ENCODE results near the gene PMEPA1.

The PMEPA1 gene

GRCh38 chr20:57653910-57654309, 55.9 kb downstream of the PMEPA1 start:
- no peaks in the 10 kb centered on the region for H3K36me3 Mint-ChIP-seq (ENCODE audit: low read depth)
- H3K4me1 Mint-ChIP-seq (ENCODE audit: low read depth): peaks cover 18% of the 10 kb centered on the region
- H3K27me3 Mint-ChIP-seq: no peaks in the 10 kb centered on the region
- H3K27ac Mint-ChIP-seq: no peak overlapping the region
- H3K4me3 Mint-ChIP-seq: no peak overlapping the region
- no peaks in the 10 kb centered on the region for H3K9me3 Mint-ChIP-seq

- H3K4me3 Mint-ChIP-seq: no peak overlapping the region
- peaks cover 15% of the 10 kb centered on the region for H3K4me1 Mint-ChIP-seq (ENCODE audit: low read depth)
- no peaks in the 10 kb centered on the region for H3K9me3 Mint-ChIP-seq
- H3K27ac Mint-ChIP-seq: no peak overlapping the region
- H3K27me3 Mint-ChIP-seq: no peaks in the 10 kb centered on the region
- no peaks in the 10 kb centered on the region for H3K36me3 Mint-ChIP-seq (ENCODE audit: low read depth)
Observed at GRCh38 chr20:57653546-57653900, 56.3 kb downstream of the PMEPA1 start.

- Mint-ChIP-seq H3K27me3 (no peaks in the 10 kb centered on the region), H3K27ac (no peak overlapping the region), H3K4me3 (no peak overlapping the region), H3K9me3 (no peaks in the 10 kb centered on the region), H3K36me3 (ENCODE audit: low read depth) (no peaks in the 10 kb centered on the region), H3K4me1 (ENCODE audit: low read depth) (peaks cover 8% of the 10 kb centered on the region)
Observed at GRCh38 chr20:57652606-57653545, 56.9 kb downstream of the PMEPA1 start.

DNA sequence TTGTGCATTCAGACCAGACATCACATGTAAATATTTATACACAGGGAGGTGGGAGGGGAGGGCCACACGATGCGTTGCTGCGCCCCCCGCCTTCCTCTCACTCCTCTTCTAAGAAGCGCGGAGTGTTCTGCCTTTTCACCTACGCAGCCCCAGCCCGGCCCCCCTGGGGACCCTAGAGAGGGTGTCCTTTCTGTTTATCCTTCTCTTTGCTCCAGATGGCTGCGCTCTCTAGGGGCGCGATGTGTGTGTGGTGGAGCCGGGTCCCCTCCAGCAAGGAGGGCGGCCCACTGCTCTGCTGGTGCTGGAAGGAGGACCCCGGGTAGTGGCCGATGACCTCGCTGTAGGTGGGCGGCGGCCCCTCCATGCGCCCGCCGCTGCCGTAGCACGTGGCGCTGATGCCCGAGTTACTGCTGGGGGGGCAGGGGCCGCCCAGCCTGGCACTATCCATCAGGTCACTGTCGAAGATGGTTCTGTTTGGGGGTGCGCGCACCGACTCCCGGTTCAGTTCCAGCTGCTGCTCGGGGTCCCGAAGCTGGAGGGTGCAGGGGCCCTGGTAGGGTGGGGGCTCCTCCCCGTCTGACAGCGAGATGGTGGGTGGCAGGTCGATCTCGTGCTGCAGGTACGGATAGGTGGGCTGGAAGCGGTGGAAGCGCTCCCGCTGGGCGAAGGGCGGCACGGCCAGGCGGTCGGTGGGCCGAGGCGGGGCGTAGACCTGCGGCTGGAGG, 57.8 kb downstream of the PMEPA1 start:
- no peak overlapping the region for H3K4me3 Mint-ChIP-seq
- peaks cover under 1% of the 10 kb centered on the region for H3K4me1 Mint-ChIP-seq (ENCODE audit: low read depth)
- no peaks in the 10 kb centered on the region for H3K9me3 Mint-ChIP-seq
- no peak overlapping the region for H3K27ac Mint-ChIP-seq
- no peaks in the 10 kb centered on the region for H3K36me3 Mint-ChIP-seq (ENCODE audit: low read depth)
- no peaks in the 10 kb centered on the region for H3K27me3 Mint-ChIP-seq

GRCh38 chr20:57650756-57651483, 58.9 kb downstream of the PMEPA1 start:
- Mint-ChIP-seq H3K27me3 (no peaks in the 10 kb centered on the region), H3K27ac (no peak overlapping the region), H3K9me3 (no peaks in the 10 kb centered on the region), H3K4me3 (no peak overlapping the region), H3K36me3 (ENCODE audit: low read depth) (no peaks in the 10 kb centered on the region), H3K4me1 (ENCODE audit: low read depth) (no peaks in the 10 kb centered on the region)

- Mint-ChIP-seq H3K27me3 (no peaks in the 10 kb centered on the region), H3K36me3 (ENCODE audit: low read depth) (no peaks in the 10 kb centered on the region), H3K27ac (no peak overlapping the region), H3K9me3 (no peaks in the 10 kb centered on the region), H3K4me1 (ENCODE audit: low read depth) (no peaks in the 10 kb centered on the region), H3K4me3 (no peak overlapping the region)
Observed at GRCh38 chr20:57650266-57650665, 59.5 kb downstream of the PMEPA1 start.

- Mint-ChIP-seq H3K27ac (no peak overlapping the region), H3K27me3 (no peaks in the 10 kb centered on the region), H3K4me3 (no peak overlapping the region), H3K36me3 (ENCODE audit: low read depth) (no peaks in the 10 kb centered on the region), H3K9me3 (peaks cover 3% of the 10 kb centered on the region), H3K4me1 (ENCODE audit: low read depth) (no peaks in the 10 kb centered on the region)
Observed at GRCh38 chr20:57649617-57650015, 60.2 kb downstream of the PMEPA1 start.

DNA sequence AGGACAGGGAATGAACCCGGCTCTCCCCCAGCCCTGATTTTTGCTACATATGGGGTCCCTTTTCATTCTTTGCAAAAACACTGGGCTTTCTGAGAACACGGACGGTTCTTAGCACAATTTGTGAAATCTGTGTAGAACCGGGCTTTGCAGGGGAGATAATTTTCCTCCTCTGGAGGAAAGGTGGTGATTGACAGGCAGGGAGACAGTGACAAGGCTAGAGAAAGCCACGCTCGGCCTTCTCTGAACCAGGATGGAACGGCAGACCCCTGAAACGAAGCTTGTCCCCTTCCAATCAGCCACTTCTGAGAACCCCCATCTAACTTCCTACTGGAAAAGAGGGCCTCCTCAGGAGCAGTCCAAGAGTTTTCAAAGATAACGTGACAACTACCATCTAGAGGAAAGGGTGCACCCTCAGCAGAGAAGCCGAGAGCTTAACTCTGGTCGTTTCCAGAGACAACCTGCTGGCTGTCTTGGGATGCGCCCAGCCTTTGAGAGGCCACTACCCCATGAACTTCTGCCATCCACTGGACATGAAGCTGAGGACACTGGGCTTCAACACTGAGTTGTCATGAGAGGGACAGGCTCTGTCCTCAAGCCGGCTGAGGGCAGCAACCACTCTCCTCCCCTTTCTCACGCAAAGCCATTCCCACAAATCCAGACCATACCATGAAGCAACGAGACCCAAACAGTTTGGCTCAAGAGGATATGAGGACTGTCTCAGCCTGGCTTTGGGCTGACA, 60.8 kb downstream of the PMEPA1 start:
- H3K4me3 Mint-ChIP-seq: no peak overlapping the region
- no peak overlapping the region for H3K27ac Mint-ChIP-seq

GRCh38 chr20:57647933-57648785, 61.7 kb downstream of the PMEPA1 start:
- H3K27me3 Mint-ChIP-seq: no peaks in the 10 kb centered on the region
- H3K4me1 Mint-ChIP-seq (ENCODE audit: low read depth): no peaks in the 10 kb centered on the region
- no peak overlapping the region for H3K4me3 Mint-ChIP-seq
- no peaks in the 10 kb centered on the region for H3K36me3 Mint-ChIP-seq (ENCODE audit: low read depth)
- peaks cover 8% of the 10 kb centered on the region for H3K9me3 Mint-ChIP-seq
- no peak overlapping the region for H3K27ac Mint-ChIP-seq

More for the DNA sequence above, 60.8 kb downstream of the PMEPA1 start:
- Mint-ChIP-seq H3K36me3 (ENCODE audit: low read depth) (no peaks in the 10 kb centered on the region), H3K9me3 (peaks cover 5% of the 10 kb centered on the region), H3K27me3 (no peaks in the 10 kb centered on the region), H3K4me1 (ENCODE audit: low read depth) (no peaks in the 10 kb centered on the region)

DNA sequence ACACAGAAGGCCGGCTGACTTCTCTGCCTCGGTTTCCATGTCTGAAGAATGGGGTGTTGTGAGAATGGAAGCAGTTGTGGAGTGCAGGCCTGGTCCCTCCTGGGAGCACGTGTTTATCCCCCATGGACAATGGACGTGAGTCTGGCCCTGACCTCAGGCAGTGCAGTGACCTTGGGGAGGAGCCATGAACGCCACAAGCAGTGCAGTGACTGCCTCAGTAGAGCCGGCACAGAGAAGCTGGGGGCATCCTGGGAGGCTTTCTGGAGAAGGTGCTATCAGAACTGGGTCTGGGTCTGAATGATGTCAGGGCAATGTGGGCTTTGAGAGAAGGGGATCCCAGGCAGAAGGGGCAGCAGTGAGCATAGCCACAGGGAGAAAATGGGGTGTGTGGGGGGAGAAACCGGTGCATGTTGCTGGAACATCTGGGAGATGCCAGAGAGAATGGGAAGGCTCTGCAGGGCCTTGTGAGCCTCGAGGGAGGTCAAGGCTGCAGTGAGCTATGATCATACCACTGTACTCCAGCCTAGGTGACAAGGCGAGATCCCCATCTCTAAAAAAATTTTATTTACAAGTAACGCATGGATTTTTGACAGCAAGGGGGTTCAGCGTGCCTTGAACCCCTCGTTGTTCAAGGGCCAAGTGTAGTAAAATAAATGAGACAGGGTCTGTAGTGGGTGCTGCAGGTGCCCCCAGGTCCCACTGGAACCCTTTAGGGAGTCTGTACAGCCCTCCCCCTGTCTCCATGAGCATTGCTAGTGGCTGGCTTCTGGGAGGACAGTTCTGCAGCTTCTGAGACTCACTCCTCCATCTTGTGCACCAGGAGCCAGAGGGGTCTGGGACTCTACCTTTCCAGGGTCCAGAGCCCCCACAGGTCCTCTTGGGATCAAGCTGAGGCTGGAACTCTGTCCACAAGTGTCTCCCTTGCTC, 62.5 kb downstream of the PMEPA1 start:
- Mint-ChIP-seq H3K4me3 (no peak overlapping the region), H3K27ac (no peak overlapping the region), H3K36me3 (ENCODE audit: low read depth) (no peaks in the 10 kb centered on the region), H3K9me3 (peaks cover 11% of the 10 kb centered on the region), H3K4me1 (ENCODE audit: low read depth) (no peaks in the 10 kb centered on the region), H3K27me3 (no peaks in the 10 kb centered on the region)

DNA sequence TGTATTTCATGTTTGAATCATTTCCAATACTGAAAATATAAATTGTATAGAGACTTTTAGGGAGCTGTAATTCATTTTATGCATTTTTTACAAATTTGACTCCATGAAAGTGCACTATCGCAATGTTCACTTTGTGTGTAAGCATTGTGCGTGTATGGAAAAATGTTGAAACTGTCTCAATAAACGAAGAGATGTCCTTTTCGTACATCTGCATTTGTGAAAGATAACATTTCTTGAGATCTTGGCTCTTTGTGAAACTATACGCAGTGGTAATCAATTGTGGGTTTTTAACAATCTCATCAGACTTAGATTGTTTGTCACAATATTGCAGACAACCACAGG, 70.9 kb downstream of the PMEPA1 start:
- no peaks in the 10 kb centered on the region for H3K36me3 Mint-ChIP-seq (ENCODE audit: low read depth)
- no peak overlapping the region for H3K27ac Mint-ChIP-seq
- peaks cover 3% of the 10 kb centered on the region for H3K27me3 Mint-ChIP-seq
- peaks cover 4% of the 10 kb centered on the region for H3K4me1 Mint-ChIP-seq (ENCODE audit: low read depth)
- no peak overlapping the region for H3K4me3 Mint-ChIP-seq
- peaks cover 31% of the 10 kb centered on the region for H3K9me3 Mint-ChIP-seq

DNA sequence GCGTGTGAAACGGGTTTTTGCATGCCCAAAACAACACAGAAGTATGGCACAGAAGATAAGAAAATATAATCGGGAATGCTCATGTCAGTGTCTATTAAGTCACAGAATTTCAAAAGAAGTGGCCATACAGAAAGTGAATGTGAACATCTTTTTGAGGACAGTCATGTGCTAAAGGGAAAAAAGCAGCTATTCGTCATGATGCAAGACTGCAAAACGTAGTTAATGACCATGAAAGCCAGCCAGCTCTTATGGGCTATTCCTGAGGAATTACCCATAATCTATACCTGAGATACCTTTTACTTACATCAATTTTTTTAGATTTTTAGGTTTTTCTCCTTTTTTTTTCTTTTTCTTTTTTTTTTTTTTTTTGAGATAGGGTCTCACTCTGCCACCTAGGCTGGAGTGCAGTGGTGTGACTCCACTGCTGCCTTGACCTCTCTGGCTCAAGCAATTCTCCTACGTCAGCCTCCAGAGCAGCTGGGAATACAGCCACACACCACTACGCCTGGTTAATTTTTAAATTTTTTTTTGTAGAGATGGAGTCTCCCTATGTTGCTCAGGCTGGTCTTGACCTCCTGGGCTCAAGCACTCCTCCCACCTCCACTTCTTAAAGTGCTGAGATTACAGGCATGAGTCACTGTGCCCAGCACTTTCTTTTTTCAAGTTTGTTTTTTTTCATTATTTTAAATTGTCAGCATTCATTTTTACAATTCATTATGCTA, 71.5 kb downstream of the PMEPA1 start:
- Mint-ChIP-seq H3K36me3 (ENCODE audit: low read depth) (no peaks in the 10 kb centered on the region), H3K4me1 (ENCODE audit: low read depth) (peaks cover 7% of the 10 kb centered on the region), H3K27me3 (peaks cover 3% of the 10 kb centered on the region), H3K4me3 (no peak overlapping the region), H3K9me3 (peaks cover 32% of the 10 kb centered on the region), H3K27ac (no peak overlapping the region)

All from stimulated activated naive CD8-positive, alpha-beta T cell treated with anti-CD3 and anti-CD28 coated beads, Interleukin-15, Interleukin-2, amounts not matched to agents 100 ng/mL and 50 ng/mL, for 24 hours (primary cell).